ENCODE results near the gene IL1RAPL1.

- no peak for TF ChIP-seq ZNF274 (IDR thresholded peaks at IDR 0.05; ENCODE audit: low read depth, low read length)
- TF ChIP-seq YY1 (IDR thresholded peaks at IDR 0.05; ENCODE audit: insufficient read depth, insufficient read length): no peak
- no peak for TF ChIP-seq SUZ12 (IDR thresholded peaks at IDR 0.05; ENCODE audit: extremely low read depth, insufficient read depth, insufficient read length)
These were observed 873.8 kb downstream of the IL1RAPL1 start for GRCh38 chrX:29461039-29461438.

Measured in NT2/D1 (cell line).